ENCODE data around the gene WDR3.

Gene WDR3

DNA sequence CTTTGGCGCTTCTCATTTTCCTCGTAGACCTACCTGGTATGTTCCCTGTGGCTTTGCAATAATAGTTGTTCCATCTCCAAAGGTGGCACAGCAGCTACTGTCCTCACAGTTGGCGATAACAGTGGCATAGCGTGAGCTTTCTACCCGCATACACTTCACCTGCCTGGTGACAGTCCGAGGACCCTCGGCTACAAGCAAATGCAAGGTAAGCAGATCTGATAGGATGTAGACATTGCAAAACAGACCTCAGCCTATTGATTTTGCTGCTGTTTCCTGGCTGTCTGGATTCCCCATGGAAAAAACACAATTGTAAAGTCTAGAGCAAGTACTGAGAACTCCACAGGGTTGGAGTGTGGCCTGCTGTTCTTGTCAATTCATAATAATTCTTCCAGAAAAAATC lies 78.5 kb downstream of the WDR3 start:
- no peak for TF ChIP-seq TAF1 (IDR thresholded peaks at IDR 0.05; ENCODE audit: borderline replicate concordance, insufficient read depth, low read length)
- TF ChIP-seq FOXP2 (optimal IDR thresholded peaks at IDR 0.05; ENCODE audit: borderline replicate concordance, extremely low read depth, extremely low read length, insufficient read depth): no peak
- TF ChIP-seq SIN3A (IDR thresholded peaks at IDR 0.05; ENCODE audit: borderline replicate concordance, insufficient read depth, low read length): no peak
- TF ChIP-seq, protein P1, sequence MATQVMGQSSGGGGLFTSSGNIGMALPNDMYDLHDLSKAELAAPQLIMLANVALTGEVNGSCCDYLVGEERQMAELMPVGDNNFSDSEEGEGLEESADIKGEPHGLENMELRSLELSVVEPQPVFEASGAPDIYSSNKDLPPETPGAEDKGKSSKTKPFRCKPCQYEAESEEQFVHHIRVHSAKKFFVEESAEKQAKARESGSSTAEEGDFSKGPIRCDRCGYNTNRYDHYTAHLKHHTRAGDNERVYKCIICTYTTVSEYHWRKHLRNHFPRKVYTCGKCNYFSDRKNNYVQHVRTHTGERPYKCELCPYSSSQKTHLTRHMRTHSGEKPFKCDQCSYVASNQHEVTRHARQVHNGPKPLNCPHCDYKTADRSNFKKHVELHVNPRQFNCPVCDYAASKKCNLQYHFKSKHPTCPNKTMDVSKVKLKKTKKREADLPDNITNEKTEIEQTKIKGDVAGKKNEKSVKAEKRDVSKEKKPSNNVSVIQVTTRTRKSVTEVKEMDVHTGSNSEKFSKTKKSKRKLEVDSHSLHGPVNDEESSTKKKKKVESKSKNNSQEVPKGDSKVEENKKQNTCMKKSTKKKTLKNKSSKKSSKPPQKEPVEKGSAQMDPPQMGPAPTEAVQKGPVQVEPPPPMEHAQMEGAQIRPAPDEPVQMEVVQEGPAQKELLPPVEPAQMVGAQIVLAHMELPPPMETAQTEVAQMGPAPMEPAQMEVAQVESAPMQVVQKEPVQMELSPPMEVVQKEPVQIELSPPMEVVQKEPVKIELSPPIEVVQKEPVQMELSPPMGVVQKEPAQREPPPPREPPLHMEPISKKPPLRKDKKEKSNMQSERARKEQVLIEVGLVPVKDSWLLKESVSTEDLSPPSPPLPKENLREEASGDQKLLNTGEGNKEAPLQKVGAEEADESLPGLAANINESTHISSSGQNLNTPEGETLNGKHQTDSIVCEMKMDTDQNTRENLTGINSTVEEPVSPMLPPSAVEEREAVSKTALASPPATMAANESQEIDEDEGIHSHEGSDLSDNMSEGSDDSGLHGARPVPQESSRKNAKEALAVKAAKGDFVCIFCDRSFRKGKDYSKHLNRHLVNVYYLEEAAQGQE (IDR thresholded peaks at IDR 0.05; ENCODE audit: insufficient read depth in 1 of 2, low read depth in 2 of 2, low read length in 2 of 2): no peak
- no peak for TF ChIP-seq POLR2AphosphoS5 (IDR thresholded peaks at IDR 0.05; ENCODE audit: low read depth, low read length)

DNA sequence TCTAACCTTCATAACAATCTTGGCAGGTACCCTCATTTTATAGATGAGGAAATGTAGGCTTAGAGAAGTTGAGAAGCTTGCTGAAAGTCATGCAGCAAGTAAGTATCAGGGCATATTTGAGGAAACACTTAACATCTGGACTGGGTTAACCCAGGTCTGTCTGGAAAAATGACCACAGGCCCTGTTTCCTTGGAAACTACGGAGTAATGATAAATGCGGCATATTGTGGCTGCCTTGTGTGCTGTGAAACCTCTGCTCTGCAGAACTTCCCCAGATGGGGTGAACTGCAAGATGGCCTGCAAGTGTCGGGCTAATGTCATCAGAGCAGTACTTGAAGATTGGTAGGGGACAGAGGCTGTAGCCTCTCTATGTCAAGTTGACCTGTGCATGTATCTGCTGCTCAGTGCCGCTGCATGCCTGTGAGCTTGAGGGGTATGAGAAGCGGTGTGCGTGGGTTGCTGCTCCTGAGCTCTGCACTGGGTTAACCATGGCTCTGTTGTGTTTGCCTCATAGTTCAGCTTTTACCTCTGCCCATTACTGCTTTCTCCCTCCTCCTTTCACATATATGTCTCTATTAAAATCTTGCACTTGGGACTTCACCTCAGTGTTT lies 83.1 kb downstream of the WDR3 start:
- TF ChIP-seq SIN3A (IDR thresholded peaks at IDR 0.05; ENCODE audit: borderline replicate concordance, insufficient read depth, low read length) (no peak), TAF1 (IDR thresholded peaks at IDR 0.05; ENCODE audit: borderline replicate concordance, insufficient read depth, low read length) (no peak), FOXP2 (optimal IDR thresholded peaks at IDR 0.05; ENCODE audit: borderline replicate concordance, extremely low read depth, extremely low read length, insufficient read depth) (no peak), POLR2AphosphoS5 (IDR thresholded peaks at IDR 0.05; ENCODE audit: low read depth, low read length) (no peak)
- TF ChIP-seq, protein P1 (IDR thresholded peaks at IDR 0.05; ENCODE audit: insufficient read depth in 1 of 2, low read depth in 2 of 2, low read length in 2 of 2): no peak

DNA sequence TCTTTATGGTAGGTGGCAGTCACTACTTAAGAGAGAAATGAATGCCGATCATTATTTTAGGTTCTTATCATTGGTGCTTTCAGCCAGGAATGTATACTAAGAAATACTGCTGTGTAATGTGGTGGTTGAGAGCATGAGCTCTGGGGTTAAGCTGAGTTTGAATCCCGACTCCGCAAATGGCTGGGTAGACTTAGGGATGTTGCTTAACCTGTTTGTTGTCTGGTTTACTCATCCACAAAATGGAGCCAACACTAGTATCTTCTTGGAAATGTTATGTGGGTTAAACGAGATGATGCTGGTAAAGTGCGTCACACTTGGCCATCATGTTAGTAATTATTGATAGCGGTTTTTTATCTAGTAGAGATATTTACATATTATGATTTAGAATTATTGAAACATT lies 83.8 kb downstream of the WDR3 start:
- TF ChIP-seq, protein P1 (IDR thresholded peaks at IDR 0.05; ENCODE audit: insufficient read depth in 1 of 2, low read depth in 2 of 2, low read length in 2 of 2): no peak
- no peak for TF ChIP-seq FOXP2 (optimal IDR thresholded peaks at IDR 0.05; ENCODE audit: borderline replicate concordance, extremely low read depth, extremely low read length, insufficient read depth)
- TF ChIP-seq SIN3A (IDR thresholded peaks at IDR 0.05; ENCODE audit: borderline replicate concordance, insufficient read depth, low read length): no peak
- TF ChIP-seq POLR2AphosphoS5 (IDR thresholded peaks at IDR 0.05; ENCODE audit: low read depth, low read length): no peak
- TF ChIP-seq TAF1 (IDR thresholded peaks at IDR 0.05; ENCODE audit: borderline replicate concordance, insufficient read depth, low read length): no peak

DNA sequence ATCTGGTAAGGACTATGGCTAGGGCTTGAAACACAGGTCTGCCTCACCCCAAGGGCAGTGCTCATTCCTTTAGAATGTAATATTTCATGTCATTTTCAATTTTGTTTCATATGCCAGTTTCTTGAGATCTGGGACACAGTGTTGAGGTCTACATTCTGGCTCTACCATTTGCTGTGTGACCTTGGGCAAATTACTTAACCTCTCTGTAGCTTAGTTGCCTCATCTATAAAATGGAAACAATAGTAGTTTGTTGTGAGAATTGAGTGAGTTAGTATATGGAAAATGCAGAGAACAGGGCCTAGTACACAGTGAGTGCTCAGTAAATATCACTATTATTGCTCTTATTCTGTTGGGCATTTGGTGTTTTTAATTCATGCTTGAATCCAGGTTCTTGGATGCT lies 84.4 kb downstream of the WDR3 start:
- no peak for TF ChIP-seq POLR2AphosphoS5 (IDR thresholded peaks at IDR 0.05; ENCODE audit: low read depth, low read length)
- TF ChIP-seq FOXP2 (optimal IDR thresholded peaks at IDR 0.05; ENCODE audit: borderline replicate concordance, extremely low read depth, extremely low read length, insufficient read depth): no peak
- TF ChIP-seq, protein P1 (IDR thresholded peaks at IDR 0.05; ENCODE audit: insufficient read depth in 1 of 2, low read depth in 2 of 2, low read length in 2 of 2): no peak
- TF ChIP-seq TAF1 (IDR thresholded peaks at IDR 0.05; ENCODE audit: borderline replicate concordance, insufficient read depth, low read length): no peak
- no peak for TF ChIP-seq SIN3A (IDR thresholded peaks at IDR 0.05; ENCODE audit: borderline replicate concordance, insufficient read depth, low read length)

All from PFSK-1 (cell line).